Measurements from ENCODE around the gene FUT4.
"Not testable (repeated sequence)": the region's sequence is repeated elsewhere in the genome, so short reads cannot be mapped to it uniquely, and the experiment has no call there.

FUT4 gene, protein sequence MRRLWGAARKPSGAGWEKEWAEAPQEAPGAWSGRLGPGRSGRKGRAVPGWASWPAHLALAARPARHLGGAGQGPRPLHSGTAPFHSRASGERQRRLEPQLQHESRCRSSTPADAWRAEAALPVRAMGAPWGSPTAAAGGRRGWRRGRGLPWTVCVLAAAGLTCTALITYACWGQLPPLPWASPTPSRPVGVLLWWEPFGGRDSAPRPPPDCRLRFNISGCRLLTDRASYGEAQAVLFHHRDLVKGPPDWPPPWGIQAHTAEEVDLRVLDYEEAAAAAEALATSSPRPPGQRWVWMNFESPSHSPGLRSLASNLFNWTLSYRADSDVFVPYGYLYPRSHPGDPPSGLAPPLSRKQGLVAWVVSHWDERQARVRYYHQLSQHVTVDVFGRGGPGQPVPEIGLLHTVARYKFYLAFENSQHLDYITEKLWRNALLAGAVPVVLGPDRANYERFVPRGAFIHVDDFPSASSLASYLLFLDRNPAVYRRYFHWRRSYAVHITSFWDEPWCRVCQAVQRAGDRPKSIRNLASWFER

DNA sequence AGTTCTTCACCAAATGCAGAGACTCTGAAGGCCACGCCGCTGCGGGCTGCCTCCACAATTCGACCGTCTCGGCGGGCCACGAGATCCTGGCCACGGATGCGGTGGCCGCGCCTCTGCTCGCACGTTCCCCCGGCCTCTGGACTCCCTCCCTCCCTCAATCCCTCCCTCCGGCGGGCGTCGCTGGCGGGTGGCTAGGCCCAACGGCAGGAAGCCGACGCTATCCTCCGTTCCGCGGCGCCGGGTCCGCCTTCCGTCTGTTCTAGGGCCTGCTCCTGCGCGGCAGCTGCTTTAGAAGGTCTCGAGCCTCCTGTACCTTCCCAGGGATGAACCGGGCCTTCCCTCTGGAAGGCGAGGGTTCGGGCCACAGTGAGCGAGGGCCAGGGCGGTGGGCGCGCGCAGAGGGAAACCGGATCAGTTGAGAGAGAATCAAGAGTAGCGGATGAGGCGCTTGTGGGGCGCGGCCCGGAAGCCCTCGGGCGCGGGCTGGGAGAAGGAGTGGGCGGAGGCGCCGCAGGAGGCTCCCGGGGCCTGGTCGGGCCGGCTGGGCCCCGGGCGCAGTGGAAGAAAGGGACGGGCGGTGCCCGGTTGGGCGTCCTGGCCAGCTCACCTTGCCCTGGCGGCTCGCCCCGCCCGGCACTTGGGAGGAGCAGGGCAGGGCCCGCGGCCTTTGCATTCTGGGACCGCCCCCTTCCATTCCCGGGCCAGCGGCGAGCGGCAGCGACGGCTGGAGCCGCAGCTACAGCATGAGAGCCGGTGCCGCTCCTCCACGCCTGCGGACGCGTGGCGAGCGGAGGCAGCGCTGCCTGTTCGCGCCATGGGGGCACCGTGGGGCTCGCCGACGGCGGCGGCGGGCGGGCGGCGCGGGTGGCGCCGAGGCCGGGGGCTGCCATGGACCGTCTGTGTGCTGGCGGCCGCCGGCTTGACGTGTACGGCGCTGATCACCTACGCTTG is at the start of gene FUT4:
TSS of gene FUT4 (plus strand) at position 227 of the 951 bp plus-strand sequence. CDS start at position 440, 213 bp downstream.
- DNase-seq = peak; percentile 42 to 51 (median 47)

DNA sequence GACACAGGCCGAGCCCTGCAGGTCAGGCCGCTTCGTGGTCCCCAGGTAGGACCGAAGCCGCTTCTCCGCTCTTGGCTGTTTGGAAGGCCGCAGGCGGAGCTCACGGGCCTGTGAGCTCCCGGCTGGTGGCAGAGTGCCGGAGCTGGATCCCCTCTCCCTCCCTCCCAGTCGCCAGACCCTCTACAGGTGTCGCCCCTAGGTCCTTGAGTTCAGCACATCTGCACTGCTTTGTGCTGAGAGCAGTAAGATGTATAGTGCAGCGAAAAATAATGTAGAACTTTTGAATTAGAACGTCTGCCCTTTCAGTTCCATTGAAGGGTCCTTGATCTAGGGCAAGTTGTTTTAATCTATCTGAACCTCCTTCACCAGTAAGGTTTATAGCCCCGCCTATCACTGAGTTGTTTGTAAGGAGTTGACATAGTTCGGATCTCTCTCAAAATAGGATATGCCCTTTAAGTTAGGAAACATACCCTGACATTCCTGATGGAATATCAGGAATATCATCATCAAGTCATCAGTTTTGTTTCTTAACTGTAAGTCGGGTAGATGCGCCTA is 49.5 kb upstream of the FUT4 start:
- DNase-seq = no peak

DNA sequence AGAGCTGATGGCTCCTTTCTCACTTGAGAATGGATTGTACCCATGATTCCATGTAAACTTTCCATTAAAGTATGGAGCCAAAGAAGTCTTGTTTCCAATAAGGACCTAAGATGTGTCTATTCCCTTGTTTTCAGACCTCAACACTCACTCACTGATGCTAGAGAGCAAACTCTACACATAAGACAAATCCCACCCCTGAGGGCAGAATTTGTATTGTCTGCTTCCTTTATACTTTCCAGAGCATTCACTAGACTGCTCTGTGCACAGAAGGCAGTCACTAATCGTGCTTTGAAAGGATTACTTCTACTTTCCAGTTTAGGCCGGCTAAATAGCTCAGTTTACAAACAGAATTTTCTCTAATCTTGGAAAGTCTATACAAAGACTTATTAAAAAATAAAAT is 43.5 kb upstream of the FUT4 start:
- DNase-seq = no peak

DNA sequence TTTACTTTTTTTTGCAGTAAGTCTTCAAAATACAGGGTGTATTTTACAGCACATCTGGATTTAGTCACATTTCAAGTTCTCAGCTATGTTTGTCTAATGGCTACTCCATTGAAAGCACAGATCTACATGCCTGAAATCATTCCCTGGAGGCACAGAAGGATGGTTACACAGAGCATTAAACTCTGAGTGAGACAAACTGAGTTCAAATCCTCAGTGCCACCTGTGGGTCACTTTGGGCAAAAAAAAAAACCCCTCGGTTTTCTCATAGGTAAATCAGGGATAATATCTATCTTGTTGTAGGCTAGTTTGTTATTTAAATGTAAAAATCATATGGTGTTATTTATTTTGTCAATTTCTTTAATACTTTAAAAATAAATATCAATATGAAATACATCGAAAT is 42.2 kb upstream of the FUT4 start:
- no peak for DNase-seq

DNA sequence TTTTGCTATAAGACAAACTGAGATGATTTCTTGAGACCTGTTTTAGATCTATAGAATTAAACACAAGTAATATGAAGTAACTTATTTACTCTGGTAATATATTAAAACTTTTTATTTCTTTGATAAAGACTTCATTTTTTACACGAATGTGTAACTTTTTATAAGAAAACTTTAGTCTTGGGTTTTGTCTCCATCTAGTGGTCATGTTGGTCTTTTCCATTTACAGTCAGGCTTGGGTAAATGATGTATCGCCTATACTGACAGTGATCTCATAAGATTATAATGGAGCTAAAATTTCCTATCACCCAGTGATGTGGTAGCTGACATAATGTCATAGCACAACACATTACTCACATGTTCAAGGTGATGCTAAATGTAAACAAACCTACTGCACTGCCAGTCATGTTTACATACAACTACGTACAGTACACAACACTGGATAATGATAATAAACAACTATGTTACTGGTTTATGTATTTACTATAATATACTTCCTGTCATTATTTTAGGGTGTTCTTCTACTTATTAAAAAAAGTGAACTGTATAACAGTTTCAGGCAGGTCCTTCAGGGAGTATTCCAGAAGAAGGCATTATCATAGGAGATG is 38.9 kb upstream of the FUT4 start:
- no peak for DNase-seq

DNA sequence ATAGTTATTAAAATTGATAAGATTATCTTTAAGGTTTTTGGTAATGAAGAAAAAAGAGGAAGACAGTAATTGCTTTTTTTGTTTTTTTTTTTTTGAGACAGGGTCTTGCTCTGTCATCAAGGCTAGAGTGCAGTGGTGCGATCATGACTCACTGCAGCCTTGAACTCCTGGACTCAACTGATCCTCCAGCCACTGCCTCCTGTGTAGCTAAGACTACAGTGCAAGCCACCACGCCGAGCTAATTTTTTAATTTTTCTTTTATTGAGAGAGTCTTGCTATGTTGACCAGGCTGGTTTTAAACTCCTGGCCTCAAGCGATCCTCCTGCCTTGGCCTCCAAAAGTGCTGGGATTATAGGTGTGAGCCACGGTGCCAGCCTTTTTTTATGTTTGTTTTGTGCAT is 37.2 kb upstream of the FUT4 start:
- DNase-seq = not testable (repeated sequence)

DNA sequence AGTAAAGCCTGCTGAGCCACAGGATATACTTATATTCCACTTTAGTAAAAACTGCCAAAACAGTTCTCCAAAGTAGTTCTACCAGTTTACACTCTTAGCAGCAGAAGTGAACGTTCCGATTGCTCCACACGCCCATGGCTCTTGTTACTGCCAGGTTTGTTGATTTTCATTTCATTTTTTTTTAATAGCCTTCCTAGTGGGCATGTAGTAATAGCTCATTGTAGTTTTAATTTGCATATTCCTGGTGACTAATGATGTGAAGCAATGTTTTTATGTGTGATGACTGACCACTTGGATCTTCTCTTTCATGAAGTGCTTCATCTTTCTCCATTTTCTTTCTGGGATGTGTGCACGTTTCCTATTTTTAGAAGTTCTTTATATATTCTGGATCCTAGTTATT is 36.2 kb upstream of the FUT4 start:
- no peak for DNase-seq

DNA sequence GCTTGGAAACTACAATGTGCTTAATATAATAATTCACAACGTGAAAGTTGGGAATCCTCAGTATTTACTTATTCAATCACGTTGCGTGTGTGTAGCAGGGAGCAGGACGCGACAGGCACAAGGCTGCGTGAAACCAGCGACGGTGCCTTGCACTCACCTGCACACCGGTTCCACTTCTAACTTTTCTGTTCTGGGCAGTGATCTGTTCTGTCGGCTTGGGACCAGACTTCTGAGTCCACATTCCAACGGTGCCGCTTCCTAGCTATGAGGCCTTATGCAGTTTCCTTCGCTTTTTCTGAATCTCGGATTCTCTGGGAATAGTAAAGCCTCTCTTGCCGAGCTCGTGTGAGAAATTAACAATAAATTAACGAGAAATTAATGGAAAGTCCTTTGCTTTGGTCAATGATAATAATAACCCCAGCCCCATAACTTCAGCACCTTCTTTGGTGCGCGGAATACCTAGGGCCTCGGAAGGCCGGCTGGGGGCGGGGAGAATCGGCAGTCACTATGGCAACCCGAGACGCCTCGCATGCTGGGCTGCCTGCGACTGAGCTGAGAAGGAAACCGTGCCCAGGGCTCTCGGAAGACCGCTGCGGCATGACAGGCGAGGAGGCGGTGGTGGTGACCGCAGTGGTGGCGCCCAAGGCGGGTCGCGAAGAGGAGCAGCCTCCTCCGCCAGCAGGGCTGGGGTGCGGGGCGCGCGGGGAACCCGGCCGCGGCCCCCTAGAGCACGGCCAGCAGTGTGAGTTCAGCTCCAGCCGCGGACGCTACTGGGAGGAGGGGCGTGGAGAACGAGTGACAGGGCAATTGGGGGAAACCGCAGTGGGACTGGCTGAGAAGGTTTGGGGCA is 31.6 kb upstream of the FUT4 start, which contains the start of gene C11orf97:
TSS of gene C11orf97 (plus strand) at position 530 of the 850 bp plus-strand sequence. CDS start at position 598, 68 bp downstream.
- DNase-seq = peak in 3 of 4 experiments; percentile 4 to 15 (median 11)

DNA sequence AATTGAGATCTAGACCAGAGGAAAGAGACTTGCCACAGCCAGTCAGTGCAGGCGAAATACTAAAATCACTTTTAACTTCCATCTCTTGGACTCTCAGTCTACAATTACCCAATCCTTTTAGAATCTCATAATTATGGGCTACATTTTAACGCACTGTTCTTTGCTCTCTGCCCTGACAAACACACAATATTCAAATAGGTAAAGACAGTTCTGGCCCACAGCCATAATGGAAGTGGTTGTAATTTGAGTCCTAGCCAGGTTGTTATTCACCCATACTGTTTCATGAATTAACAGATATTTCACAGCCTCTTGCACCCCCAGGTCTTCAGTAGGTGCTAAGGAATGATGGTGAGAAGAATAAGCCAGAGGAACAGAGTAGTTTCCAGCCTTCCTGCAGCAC is 30.6 kb upstream of the FUT4 start:
- DNase-seq = no peak

DNA sequence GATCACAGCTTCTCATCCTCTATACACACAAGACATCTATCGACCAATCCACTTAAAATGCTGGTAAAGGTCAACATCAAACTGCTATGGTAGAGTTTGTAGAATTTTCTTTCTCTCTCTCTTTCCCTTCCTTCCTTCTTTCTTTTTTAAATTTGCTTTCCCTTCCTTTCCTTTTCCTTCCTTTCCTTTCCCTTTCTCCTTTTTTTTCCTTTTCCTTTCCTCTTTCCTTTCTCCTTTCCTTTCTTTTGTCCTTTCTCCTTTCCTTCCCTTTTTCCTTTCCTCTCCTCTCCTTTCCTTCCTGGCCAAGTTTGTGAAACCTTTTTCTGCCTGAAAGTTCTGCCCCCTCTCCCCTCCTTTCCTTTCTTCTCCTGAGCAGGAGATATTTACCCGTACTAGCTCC is 28.3 kb upstream of the FUT4 start:
- DNase-seq = no peak

DNA sequence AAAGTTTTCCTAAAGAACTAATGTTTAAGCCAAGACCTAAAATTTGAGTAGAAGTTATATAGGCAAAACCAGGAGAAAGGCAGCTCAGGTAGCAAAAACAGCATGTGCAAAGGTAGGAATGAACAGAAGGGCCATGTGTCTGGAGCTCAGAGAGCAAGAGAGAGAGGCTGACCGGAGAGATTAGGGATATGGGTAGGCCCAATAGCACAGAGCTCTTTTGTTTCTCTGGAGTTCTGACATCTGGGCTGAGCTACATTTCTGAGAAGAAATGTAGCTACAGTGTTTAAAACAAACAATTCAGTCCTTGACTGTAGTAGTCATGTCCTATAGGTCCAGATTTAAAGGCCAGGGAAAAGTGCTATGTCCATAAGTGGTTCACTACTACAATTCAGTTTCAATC is 27.0 kb upstream of the FUT4 start:
- no peak for DNase-seq

DNA sequence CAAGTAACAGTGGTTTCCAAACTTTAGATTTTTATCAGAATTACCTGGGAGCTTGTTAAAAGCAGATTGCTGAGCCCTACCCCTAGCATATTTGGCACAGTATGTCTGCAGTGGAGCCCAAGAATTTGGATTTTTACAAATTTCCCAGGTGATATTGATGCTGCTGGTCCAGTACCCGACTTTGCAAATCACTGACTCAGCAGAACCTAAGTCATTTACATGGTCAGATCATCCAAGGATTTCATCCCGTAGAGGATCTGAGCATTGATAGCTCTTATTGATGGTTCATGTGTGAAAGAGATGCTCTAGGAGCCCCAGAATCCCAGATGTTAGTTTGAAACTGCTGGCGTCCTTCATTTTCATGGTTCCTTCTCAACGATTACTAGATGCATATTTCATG is 25.4 kb upstream of the FUT4 start:
- no peak for DNase-seq

DNA sequence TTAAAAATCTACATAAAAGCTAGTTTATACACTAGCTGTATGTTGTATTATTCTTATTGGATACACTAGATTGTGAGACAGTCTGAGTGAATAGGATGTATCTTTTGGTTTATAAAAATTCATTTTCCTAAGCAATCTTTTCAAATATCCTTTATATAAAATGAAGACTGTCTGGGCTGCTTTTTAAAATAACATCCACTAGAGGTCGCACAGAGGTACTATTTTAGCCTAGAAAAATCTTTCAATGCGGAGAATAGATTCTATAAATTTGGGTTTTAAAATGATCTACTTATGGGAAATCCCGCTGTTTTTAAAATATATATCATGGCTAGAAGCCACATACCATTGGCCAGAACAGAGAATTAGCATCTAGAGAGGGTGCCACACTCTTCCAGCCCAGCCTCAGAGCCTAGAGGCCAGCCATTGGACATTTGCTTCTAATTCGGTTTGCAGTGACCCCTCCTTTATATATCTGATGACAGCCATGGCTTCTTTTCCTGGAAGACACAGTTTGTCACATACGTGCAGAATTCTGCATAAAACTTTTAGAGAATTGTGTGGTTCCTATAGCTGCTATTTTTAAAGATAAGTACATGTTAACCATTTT is 24.1 kb upstream of the FUT4 start:
- no peak for DNase-seq

DNA sequence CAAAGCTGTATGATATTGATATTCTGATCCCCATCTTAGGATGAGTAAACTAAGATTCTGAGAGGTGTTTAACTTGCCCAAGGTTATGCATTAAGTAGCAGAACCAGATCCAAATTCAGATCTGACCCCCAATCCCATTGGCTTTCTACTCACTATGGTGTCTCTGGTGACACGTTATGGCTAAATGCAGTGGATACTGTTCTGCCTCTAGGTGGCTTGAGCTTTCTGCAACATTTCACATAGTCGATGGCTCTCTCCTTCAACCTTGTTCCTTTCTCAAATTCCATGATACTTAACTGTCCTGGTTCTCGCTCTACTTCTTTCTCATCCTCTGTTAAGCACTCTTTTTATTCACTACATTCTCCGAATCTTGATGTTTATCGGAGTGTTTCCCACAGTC is 22.0 kb upstream of the FUT4 start:
- no peak for DNase-seq

DNA sequence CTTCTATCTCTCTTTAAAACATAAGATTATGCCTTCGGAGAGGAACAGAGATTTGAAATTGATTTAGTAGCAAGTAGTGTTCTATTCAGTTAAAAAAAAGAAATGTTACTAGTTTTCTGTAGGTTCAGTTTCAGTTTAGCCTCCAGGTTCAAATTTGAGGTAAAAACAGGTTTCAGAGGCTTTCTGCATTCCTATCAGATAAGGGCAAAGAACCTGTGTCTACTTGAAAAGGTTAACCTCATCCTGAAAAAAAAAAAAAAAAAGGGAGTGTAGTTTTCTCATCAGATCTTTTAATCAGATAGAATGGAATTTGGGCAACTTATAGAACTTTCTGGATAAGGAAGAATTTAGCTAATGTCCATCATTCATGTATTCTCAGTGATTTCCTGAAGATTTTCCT is 19.4 kb upstream of the FUT4 start:
- no peak for DNase-seq

DNA sequence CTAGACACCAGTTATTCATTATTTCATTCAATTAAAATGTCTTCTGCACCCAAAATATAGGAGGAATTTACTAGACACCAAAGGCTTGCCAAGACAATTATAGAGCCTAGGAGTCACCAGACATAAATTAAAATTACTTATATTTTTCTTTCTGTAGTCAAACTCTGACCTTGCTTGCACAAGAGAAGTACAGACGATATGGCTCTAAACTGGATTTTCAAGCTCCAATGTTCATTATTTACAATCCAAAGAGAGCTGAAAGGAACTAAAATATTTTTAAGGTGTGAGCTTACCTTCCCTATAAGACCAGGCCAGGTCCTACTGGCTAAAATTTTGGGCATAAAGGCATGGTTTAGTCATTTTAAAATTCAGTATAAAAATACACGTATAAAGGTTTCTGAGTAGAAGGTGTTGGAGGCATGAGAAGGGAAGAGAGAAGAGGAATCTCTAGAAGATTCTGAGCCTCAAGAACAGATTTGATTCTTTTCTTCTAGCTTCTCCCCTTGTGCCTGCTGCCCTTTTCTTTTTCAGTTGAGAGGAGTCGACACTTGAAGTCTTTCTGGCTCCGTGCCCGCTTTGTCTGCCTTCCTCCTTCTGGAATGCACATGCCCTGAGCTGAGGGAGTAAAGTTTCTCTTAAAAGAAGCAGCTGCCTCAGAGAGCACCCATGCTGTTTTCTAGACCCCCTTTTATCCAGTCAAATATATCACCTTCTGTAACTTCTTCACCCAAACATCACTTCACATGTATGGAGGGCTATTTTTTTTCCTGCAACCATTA is 18.0 kb upstream of the FUT4 start:
- no peak for DNase-seq

DNA sequence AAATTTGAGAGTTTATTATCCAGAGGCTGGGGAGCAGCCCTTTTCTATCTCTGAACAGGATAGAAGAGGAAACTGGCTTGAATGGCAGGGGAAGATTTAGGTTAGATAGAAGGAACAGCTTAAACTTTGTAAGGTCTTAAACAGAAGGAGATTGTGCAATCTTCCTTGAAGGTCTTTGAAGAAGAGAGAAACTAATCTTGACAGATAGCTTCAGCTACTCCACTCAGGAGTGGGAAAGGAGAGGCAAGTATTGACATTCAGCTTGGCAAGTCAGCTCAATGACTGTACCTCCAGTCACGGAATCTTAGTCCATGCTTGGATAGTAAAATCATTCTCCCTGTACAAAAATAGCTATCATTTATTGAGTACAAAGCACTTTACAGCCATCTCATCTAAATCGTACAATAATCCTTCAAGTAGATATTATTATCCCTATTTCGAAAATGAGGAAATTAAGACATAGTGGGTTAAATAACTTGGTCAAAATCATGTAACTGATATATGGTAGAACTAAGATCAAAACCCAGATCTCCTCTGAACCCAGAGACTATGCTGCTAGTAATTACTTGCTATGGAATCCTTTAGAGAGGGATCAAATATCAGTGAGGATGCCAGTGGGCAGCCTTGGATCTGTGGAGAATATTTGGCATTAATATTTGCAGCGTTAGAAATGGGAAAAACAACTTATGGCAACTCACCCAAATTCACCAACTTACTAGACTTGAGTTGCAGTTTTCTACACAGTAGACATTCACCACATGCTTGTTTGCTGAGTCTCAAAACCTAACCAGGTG is 16.9 kb upstream of the FUT4 start:
- no peak for DNase-seq

DNA sequence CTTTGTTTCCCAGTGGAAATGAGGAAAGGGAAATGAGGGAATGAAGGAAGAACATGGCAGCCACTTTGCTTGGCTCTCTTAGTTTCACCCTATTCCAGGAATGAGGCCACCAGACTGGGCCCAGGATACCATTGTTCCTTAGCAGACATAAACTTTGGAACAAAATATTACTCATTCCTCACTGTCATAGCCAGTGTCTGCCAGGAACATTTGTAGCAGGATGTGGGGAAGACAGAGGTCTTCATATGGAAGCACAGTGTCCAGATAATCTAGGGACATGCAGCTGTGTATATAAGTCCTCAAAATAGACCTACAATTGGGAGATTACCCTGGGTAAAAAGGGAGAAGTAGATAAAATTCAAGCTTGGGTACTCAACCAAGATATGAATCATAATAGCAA is 15.2 kb upstream of the FUT4 start:
- DNase-seq = no peak

DNA sequence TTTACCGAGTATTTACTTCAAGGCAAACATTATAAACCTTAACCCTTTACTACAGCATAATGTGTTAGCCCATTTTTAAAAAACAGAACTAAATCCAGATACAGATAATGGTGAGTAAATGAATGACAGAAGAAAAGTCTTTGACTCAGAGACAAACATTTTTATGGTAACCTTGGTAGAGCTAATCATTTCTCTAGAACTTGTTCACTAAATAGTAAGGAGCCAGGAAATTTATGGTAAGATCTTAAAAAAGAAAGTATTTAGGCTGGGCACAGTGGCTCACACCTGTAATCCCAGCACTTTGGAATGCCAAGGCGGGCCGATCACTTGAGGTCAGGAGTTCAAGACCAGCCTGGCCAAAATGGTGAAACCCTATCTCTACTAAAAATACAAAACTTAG is 11.5 kb upstream of the FUT4 start:
- DNase-seq = no peak

DNA sequence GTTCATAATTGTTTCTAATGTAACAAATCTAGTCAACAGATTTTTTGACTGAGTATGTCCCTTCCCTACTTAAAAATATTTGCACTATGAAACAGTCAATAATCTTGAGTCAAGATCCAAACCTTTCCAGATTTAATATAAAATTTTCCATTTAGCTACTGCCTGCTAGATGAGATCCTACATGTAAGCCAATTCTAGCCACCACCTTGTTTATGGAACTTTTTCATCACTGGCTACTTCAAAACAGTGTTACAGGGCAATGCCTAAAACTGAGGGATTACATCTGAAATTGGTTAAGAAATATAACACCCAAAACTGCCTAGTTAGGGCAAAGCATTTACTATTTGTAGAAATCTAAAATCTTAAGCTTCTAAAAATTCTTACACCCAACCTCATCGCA is 10.5 kb upstream of the FUT4 start:
- no peak for DNase-seq
